BJ (cell line): ENCODE data around the gene KEL. TPM values are rescaled to one million over a fixed set of nuclear protein-coding genes. Genes with fewer than 3 reads are reported as not detected.

Experiments used
- CTCF ChIA-PET: fragments of 350-600 bp; formaldehyde crosslinking; extraction: SDS; loops from one replicate; lab custom pipeline; 2021; ENCODE audit warnings: antibody characterized with exemption, inconsistent platforms; lab: Yijun Ruan, JAX
- POLR2A ChIA-PET: fragments of 300-600 bp; sonication (Branson Sonifier 250); formaldehyde crosslinking; extraction: SDS; loops from one replicate; lab custom pipeline; 2021; ENCODE audit warnings: antibody characterized with exemption; lab: Charles Lee
- DNase-seq: peaks from one replicate; pipeline ENCODE4 v3.0.0-alpha.2; 2011; ENCODE audit warnings: low read depth
- H3K27me3 ChIP-seq: 2 replicates; pipeline ENCODE4 v1.6.0; 2011; ENCODE audit warnings: low read length; ENCODE audit not compliant: control insufficient read depth, insufficient read depth
- H3K36me3 ChIP-seq: 2 replicates; pipeline ENCODE4 v1.5.1; 2011; ENCODE audit warnings: low read length; ENCODE audit not compliant: control insufficient read depth, insufficient read depth
- H3K4me3 ChIP-seq: 2 replicates; pipeline ENCODE4 v1.5.1; 2011; ENCODE audit warnings: low read depth, mild to moderate bottlenecking, control low read depth, low read length
- polyA plus RNA-seq: library from polyadenylated mRNA; depleted of rRNA; stranded (reverse); fragments of >200 nt; gene quantifications from 2 replicates; pipeline ENCODE4 v1.2.3, GENCODE V29; 2011
- TF ChIP-seq, protein P1 (sequence below): IDR thresholded peaks from 2 replicates; pipeline ENCODE4 v1.5.1; 2011; ENCODE audit warnings: low read depth, mild to moderate bottlenecking, control low read depth, inconsistent platforms, low read length, moderate library complexity; ENCODE audit not compliant: insufficient read depth

KEL gene
- polyA plus RNA-seq, 1 experiment, result 0.31 TPM

DNA sequence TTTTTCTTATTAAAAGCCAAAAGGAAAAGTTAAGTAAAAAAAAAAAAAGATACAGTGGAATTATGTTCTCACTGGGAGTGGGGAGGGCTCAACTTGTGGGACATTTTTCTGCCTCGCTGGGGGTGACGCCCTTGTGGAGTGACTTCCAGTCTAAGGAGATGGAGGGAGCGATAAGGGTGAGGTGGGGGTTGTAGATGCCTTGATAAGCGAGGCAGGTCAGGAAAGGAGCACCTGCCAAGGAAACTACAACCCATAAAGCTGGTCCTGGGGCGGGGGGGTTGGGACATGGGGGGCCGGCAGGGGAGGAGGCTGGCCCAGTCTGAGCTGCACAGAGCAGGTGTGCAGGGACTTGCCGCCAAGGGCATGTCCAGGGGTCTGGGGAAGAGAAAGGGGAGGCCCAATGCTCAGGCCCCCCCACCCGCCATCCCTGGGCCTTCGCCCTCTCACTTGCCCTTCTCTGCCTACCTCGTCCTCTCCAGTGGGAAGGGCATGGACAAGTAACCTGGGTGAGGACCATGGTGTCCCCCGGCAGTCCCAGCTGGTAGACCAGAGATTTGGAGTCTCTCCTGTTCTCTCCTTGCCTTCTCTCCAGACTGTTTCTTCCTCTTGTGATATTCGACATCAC, 26.1 kb downstream of the KEL start:
- no peak for DNase-seq
- ChIA-PET POLR2A (no interaction called here), CTCF (no interaction called here)
- TF ChIP-seq, protein P1, sequence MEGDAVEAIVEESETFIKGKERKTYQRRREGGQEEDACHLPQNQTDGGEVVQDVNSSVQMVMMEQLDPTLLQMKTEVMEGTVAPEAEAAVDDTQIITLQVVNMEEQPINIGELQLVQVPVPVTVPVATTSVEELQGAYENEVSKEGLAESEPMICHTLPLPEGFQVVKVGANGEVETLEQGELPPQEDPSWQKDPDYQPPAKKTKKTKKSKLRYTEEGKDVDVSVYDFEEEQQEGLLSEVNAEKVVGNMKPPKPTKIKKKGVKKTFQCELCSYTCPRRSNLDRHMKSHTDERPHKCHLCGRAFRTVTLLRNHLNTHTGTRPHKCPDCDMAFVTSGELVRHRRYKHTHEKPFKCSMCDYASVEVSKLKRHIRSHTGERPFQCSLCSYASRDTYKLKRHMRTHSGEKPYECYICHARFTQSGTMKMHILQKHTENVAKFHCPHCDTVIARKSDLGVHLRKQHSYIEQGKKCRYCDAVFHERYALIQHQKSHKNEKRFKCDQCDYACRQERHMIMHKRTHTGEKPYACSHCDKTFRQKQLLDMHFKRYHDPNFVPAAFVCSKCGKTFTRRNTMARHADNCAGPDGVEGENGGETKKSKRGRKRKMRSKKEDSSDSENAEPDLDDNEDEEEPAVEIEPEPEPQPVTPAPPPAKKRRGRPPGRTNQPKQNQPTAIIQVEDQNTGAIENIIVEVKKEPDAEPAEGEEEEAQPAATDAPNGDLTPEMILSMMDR, result no peak
- Histone ChIP-seq H3K36me3 (no peaks in the 10 kb centered on the region), H3K27me3 (no peaks in the 10 kb centered on the region), H3K4me3 (no peak overlapping the region)

DNA sequence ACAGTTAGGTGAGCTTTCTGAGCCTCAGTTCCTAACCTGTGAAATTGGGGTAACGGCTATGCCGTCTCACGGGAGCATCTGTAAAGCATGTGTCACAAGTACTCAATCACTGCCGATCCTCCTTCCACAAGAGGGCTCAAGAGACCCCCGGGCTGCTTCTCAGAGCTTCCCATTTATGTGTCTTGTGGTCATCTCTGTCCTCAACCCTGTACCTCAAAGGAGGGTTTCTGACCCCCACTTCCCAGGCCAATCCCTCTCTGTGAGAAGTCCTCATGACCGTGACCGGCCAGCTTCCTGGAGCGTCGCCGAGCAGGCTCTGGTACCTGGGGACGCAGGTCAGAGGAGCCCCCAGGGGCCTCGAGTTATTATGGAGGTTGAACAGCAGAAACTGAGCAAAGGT, 28.1 kb downstream of the KEL start:
- ChIA-PET POLR2A (no interaction called here), CTCF (interaction anchor here (1.0 kb wide), 1 partner anchor 21 kb away, joined by 4 read pairs; no protein-coding TSS in a partner anchor)
- DNase-seq, result no peak
- TF ChIP-seq, protein P1, result no peak
- no peak overlapping the region for H3K4me3 ChIP-seq
- no peaks in the 10 kb centered on the region for H3K36me3 ChIP-seq
- H3K27me3 ChIP-seq, result no peaks in the 10 kb centered on the region

DNA sequence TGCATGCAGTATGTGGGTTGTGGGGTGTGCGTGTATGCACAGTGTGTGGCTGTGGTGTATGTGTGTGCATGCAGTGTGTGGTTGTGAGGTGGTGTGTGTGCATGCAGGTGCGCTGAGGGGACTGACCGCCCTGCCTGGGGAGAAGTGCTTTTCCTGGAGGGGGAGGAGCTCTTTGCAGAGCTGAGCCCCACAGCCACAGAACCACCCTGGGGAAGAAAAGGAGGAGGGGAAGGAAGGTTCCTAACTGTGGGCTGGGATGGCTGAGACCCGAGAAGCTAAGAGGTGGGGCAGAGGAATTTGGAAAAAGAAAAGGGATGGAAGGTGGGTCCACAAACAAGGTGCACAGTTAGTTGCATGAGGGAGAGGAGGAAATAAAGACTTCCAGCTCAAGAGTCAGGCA, 28.5 kb downstream of the KEL start, which contains the start of gene TRPV5:
TRPV5 (minus strand) TSS at position 123 of the 400 bp plus-strand sequence. CDS start 287 bp downstream, outside the sequence.
- ChIA-PET CTCF (interaction anchor here (1.0 kb wide), 1 partner anchor 21 kb away, joined by 4 read pairs; no protein-coding TSS in a partner anchor), POLR2A (no interaction called here)
- DNase-seq, result no peak
- Histone ChIP-seq H3K27me3 (no peaks in the 10 kb centered on the region), H3K36me3 (no peaks in the 10 kb centered on the region), H3K4me3 (no peak within 1 kb of the TSS)
- TF ChIP-seq, protein P1, result no peak

DNA sequence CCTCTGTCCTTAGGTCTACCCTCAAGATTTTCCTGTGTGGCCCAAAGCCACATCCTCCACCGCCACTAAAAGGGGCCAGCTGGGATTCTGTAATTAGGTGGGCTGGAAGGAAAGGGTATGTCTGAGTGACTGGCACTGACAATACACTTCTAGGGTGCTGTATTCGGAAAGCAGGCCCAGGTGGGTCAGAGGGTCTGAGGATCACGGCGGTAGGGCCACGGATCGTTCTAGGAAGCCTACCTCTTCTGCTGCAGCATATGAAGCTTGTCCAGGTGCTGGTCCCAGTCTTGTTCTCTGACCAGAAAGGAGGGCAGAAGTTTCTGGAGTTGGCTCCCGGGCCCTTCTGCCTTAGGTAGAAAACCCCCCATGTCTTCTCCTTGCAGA, 29.1 kb downstream of the KEL start:
- Histone ChIP-seq H3K27me3 (no peaks in the 10 kb centered on the region), H3K4me3 (no peak overlapping the region), H3K36me3 (no peaks in the 10 kb centered on the region)
- POLR2A ChIA-PET, result no interaction called here
- TF ChIP-seq, protein P1, result no peak
- CTCF ChIA-PET, result interaction anchor here (1.0 kb wide), 1 partner anchor 20 kb away, joined by 4 read pairs; no protein-coding TSS in a partner anchor
- DNase-seq, result no peak

DNA sequence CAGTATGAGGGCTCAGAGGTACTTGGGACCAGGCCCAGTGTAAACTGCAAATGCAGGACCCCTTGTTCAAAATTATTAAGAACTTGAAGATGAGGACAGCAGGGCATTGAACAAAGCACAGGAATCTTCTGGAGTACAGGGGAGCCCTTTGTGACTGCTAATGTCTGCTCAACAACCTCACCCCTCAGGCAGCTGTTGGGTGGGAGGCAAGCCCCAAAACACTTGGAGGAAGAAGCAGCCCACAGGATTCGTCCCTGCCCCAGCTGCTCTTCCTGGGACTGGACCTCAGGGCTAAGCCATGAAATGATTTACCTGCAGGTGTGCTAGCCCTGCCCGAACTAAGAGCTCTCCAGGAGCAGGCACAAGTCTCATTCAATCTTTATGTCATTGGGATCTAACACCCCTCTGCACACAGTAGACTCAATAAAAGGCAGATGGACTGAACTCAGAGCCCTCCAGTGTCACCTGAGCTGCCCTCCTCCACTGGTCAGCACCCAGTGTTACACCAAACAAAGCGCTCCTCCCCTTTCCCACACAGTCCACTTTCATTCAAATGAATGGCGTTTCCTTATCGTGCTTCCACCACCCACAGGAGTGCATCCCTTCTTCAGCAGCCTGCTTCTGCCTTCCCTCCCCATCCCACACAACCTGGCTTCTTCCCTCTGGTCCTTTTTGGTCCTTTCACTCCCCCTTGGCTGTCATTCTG, 29.6 kb downstream of the KEL start:
- POLR2A ChIA-PET, result no interaction called here
- CTCF ChIA-PET, result no interaction called here
- Histone ChIP-seq H3K27me3 (no peaks in the 10 kb centered on the region), H3K36me3 (no peaks in the 10 kb centered on the region), H3K4me3 (no peak overlapping the region)
- TF ChIP-seq, protein P1, result no peak
- no peak for DNase-seq
